Measurements from ENCODE around the gene CNGA1.

The CNGA1 gene

DNA sequence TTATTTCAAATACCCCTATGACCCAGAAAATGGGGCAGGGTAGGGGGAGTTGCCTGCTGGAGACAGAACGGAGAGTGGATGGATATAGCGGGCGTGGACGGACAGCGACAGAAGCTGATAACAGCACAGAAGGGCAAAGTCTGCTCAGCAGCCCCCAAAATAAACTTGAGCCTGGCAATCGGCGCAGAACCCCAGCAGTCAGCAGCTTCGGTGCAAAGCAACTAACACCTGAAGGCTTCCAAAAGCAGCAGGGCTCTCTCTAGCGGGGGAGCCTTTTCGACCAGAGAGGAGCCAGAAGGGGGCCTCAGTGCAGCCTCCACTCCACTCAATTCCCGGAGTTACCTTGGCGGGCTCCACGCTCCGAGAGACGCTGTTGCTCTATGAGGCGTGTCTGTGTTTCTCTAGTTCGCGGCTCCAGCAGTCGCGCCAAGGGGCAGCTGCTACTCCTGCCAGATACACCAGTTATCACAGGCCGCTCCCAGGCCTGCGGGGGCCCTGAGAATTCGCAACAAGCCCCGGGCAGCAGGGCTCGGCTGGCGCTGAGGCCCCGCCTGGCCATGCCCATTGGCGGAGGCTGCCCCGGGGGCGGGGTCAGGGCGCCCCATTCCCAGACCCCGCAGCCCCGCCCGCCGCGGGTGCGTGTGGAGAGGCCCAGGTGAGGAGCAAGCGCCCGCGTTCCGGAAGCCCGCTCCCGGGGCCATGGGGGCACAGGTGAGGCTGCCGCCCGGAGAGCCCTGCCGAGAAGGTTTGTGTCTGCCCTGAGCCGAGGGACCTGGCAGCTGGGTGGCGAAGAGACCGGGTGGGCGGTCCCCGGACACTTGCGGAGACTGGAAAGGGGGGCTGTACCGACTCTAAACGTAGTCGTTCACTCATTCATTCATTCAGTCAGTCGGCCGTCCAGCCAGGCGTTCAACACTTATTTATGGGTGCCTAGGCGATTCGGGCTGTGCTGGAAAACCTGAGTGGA, at the start of gene CNGA1, which contains the start of gene NIPAL1:
Gene CNGA1, minus strand, starts transcription at position 541 of the 967 bp plus-strand sequence. CDS start 63,992 bp downstream, outside the sequence.
Gene NIPAL1, plus strand, starts transcription at position 632 of the 967 bp plus-strand sequence. Its CDS starts 68 bp downstream, at position 700.
- H3K9me3 Mint-ChIP-seq = no peaks in the 10 kb centered on the region
- H3K27ac Mint-ChIP-seq = no peak within 1 kb of the TSS
- ATAC-seq (ENCODE audit: low read depth) (peak; percentile 86), DNase-seq (ENCODE audit: low spot score in 2 of 2) (peak; percentile 25 to 60)
- peak within 1 kb of the TSS; percentile 82 for H3K4me3 Mint-ChIP-seq
- H3K36me3 Mint-ChIP-seq = no peaks in the 10 kb centered on the region
- H3K4me1 Mint-ChIP-seq = peaks cover 12% of the 10 kb centered on the region
- H3K27me3 Mint-ChIP-seq = peaks cover 13% of the 10 kb centered on the region

DNA sequence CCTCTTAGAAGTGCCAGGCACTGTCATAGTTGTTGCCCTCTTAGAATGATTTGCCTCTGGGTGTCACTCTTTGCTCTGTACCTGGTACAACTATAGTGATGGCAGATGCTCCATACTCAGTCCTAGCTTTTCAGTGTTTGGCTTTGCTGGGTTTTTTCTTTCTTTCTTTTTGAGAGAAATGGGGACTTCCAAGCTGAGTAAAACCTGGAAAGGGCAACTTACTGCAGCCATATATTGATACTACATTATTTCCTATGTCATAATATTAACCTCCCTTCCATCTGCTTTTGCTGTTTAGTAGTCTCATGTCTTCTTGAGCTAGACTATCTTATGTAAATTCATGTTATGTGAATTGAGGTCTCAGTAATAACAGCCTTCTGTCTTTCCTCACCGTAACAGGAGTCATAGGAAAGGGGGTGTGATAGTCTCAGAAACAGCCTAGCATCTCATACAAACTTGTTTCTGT, 49.1 kb upstream of the CNGA1 start:
- H3K27me3 Mint-ChIP-seq = peaks cover 1% of the 10 kb centered on the region
- H3K36me3 Mint-ChIP-seq = peaks cover 3% of the 10 kb centered on the region
- ATAC-seq (ENCODE audit: low read depth) (no peak), DNase-seq (ENCODE audit: low spot score in 2 of 2) (no peak)
- no peaks in the 10 kb centered on the region for H3K4me1 Mint-ChIP-seq
- H3K4me3 Mint-ChIP-seq = no peak overlapping the region
- no peak overlapping the region for H3K27ac Mint-ChIP-seq
- peaks cover 3% of the 10 kb centered on the region for H3K9me3 Mint-ChIP-seq

DNA sequence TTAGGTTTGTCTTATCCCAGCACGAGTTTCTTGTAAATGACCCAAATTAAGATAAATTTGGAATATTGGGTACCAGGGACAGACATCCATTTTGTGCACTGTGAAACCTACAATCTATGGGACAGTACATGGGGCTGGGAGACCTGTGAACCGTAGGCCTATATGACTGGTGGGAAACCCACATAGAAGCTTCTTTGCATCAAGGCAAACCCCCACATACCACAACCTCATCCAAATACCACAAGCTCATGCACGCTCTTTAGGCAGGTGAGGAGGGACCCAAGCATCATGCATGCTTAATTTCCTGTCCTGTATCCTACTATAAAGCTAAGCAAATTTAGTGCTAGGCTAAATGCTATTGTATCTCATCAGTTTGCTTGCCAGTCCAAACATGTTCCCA, 47.9 kb upstream of the CNGA1 start:
- H3K36me3 Mint-ChIP-seq = peaks cover 3% of the 10 kb centered on the region
- no peak for DNase-seq (ENCODE audit: low spot score in 2 of 2)
- H3K9me3 Mint-ChIP-seq = peaks cover 4% of the 10 kb centered on the region
- peaks cover 9% of the 10 kb centered on the region for H3K27me3 Mint-ChIP-seq
- no peak overlapping the region for H3K4me3 Mint-ChIP-seq
- peak; percentile 14 for ATAC-seq (ENCODE audit: low read depth)
- no peak overlapping the region for H3K27ac Mint-ChIP-seq
- no peaks in the 10 kb centered on the region for H3K4me1 Mint-ChIP-seq

DNA sequence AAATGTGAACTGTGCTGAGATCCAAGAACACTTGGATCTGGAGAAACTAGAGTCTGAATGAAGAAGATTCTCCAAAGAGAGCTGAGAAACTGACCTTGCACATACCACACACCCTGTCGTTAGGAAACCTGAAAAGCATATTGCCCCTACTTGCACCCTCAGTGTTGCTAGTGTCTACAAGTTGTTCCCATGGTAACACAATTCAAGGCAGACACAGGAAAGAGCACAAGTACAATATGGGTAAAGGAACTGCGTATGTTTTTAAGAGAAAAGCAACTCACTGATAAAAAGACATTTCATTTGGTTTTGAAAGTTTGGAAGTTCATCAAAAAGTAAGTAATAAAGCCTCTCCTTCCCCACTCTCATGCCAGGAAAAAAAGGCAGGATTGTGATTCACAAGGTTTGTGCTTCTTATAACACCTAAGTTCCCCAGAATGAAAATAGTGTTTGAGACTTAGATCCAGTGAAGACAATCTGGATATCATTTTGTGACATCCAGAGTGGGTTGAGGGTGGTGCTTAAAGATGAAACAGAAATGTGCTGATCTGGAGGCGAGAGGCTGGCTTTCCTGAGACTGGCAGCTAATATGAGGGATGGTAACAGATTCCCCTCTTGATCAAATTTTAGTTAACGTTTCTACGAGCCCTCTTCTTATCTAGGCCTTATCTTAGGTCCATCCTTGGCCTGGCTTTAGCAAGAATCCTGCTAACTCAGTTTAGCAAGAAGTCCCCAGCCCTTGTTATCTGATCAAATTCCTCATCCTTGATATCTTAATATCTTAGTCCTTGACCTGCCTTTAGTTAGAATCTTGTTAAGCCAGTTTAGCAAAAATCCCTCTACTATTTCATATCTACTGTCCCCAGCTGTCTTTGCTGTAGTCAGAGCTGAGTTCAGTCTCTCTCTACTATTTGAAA, 42.4 kb upstream of the CNGA1 start:
- Mint-ChIP-seq H3K27ac (no peak overlapping the region), H3K27me3 (peaks cover 17% of the 10 kb centered on the region), H3K4me3 (no peak overlapping the region), H3K9me3 (peaks cover 4% of the 10 kb centered on the region), H3K36me3 (peaks cover 4% of the 10 kb centered on the region), H3K4me1 (no peaks in the 10 kb centered on the region)
- ATAC-seq (ENCODE audit: low read depth) (no peak), DNase-seq (ENCODE audit: low spot score in 2 of 2) (no peak)

DNA sequence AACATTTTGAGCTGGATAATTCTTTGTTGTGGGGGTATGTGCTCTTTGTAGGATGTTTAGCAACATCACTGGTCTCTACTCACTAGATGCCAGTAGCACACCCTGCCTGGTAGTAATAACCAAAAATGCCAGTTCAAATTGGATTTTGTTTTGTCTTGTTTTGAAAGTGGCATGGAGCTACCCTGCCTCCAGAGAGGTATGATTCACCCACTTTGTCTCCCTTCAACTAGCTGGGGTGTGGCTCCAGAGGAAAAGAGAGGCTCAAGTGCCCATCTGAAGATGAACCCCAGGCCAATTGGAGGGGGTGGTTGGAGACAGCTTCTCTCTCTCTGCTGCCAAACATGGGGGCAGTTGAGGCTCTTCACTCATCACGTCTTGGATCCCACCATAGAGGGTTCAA, 34.6 kb upstream of the CNGA1 start:
- Mint-ChIP-seq H3K27me3 (peaks cover 12% of the 10 kb centered on the region), H3K27ac (no peak overlapping the region), H3K4me1 (peaks cover 23% of the 10 kb centered on the region), H3K4me3 (no peak overlapping the region), H3K9me3 (no peaks in the 10 kb centered on the region), H3K36me3 (no peaks in the 10 kb centered on the region)
- DNase-seq (ENCODE audit: low spot score in 2 of 2) = no peak
- ATAC-seq (ENCODE audit: low read depth) = no peak

DNA sequence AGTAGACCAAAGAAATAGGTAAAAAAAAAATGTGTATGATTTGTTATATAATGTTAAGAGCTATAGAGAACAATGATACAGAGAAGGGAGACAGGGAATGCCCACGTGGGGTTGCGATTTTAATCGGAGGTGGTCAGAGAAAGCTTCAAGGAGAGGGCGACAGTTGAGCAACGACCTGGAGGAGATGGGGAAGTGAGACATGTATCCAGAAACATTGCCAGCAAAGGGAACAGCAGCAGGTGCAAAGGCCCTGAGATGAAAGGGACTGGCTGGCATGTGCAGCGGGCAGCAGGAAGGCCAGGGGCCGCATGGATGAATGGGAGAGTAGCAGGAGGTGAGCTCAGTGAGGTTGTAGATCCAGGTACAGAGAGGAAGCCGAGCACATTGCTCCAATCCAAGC, 33.0 kb upstream of the CNGA1 start:
- Mint-ChIP-seq H3K9me3 (no peaks in the 10 kb centered on the region), H3K27me3 (peaks cover 14% of the 10 kb centered on the region), H3K4me3 (no peak overlapping the region), H3K27ac (no peak overlapping the region), H3K36me3 (no peaks in the 10 kb centered on the region), H3K4me1 (peaks cover 27% of the 10 kb centered on the region)
- no peak for DNase-seq (ENCODE audit: low spot score in 2 of 2)
- no peak for ATAC-seq (ENCODE audit: low read depth)

DNA sequence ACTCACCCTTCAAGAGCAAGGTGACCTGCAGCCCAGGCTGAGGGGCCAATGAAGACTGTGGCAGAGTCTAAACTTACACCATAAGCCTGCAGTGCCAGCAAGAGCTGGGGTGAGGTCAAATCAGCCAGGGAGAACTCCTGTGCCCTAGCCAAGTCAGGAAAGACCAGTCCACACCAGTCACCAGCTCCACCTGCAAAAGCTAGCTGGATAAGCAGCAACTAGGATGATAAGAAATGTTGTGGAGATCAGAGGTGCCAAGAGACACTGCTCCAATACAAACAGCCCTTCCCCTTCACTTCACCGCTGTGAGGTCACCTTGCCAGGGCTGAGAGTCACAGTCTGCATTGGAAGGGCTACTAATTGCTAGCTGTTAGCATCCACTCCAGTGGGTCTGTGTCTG, 31.4 kb upstream of the CNGA1 start:
- Mint-ChIP-seq H3K27ac (no peak overlapping the region), H3K4me3 (peak overlapping the region; percentile 32), H3K36me3 (no peaks in the 10 kb centered on the region), H3K9me3 (no peaks in the 10 kb centered on the region), H3K4me1 (peaks cover 32% of the 10 kb centered on the region), H3K27me3 (peaks cover 19% of the 10 kb centered on the region)
- peak; percentile 35 for ATAC-seq (ENCODE audit: low read depth)
- peak in 1 of 2 donors; percentile 34 for DNase-seq (ENCODE audit: low spot score in 2 of 2)

DNA sequence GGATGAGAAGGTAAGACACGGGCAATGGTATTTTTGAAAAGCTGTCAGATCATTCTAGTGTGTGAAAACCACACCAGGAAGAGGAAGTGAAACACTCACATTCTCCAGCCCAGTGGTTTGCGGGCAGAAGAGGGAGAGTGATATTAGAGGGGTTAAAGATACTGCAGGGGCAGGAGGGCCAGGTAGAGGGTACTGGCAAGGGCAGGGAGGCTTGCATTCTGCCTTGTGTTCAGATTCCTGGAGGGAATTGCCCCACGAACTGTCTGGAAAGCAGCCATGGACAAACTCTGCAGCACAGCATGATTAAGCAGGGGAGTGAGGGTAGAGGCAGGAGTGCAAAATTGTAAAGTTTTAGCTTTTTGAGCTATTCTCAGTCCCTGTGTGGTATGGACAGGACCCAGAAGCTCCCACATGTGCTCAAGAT, 31.0 kb upstream of the CNGA1 start:
- Mint-ChIP-seq H3K27me3 (peaks cover 21% of the 10 kb centered on the region), H3K36me3 (no peaks in the 10 kb centered on the region), H3K4me3 (peak overlapping the region; percentile 39), H3K27ac (no peak overlapping the region), H3K9me3 (no peaks in the 10 kb centered on the region), H3K4me1 (peaks cover 35% of the 10 kb centered on the region)
- ATAC-seq (ENCODE audit: low read depth) = peak; percentile 96
- DNase-seq (ENCODE audit: low spot score in 2 of 2) = peak; percentile 52 to 65

DNA sequence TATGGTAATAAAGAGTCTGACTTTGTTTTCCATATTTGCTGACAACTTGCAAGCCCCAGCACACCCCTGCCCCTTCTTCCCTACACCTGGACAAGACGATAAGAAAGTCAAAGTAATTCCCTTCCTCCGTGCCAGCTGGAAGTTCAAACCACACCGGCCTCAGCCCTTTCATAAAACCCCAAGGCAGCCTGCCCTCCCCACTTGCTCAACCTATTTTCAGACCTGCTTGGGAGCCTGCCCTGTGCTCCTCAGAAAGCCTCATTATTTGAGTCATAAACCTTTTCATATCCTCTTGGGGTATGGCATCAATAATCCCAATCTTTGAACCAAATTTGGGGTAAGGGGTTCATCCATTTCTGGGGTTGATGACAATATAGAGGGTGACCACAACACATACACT, 29.6 kb upstream of the CNGA1 start:
- no peak overlapping the region for H3K27ac Mint-ChIP-seq

DNA sequence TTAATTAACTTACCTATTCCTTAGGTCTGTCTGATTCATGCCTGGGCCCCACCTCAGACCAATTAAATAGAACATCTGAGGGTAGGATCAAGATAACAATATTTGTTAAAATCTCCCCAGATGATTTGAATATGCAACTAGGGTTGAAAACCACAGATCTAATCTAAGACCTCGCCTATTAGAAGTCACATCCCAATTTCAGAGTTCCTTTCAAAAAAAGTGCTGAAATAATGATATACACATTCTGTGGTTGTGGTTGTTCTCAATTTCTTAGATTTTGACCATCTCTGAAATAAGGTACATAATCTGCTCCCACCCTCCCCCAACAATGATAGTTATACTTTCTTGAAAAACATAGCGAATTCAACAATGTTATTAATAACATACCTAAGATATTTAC, 27.8 kb upstream of the CNGA1 start:
- no peak overlapping the region for H3K27ac Mint-ChIP-seq
- ATAC-seq (ENCODE audit: low read depth) (no peak), DNase-seq (ENCODE audit: low spot score in 2 of 2) (no peak)
- no peaks in the 10 kb centered on the region for H3K36me3 Mint-ChIP-seq
- no peaks in the 10 kb centered on the region for H3K9me3 Mint-ChIP-seq
- peaks cover 37% of the 10 kb centered on the region for H3K4me1 Mint-ChIP-seq
- H3K4me3 Mint-ChIP-seq = no peak overlapping the region
- H3K27me3 Mint-ChIP-seq = peaks cover 13% of the 10 kb centered on the region

More for the DNA sequence above, 29.6 kb upstream of the CNGA1 start:
- peaks cover 24% of the 10 kb centered on the region for H3K27me3 Mint-ChIP-seq
- peaks cover 39% of the 10 kb centered on the region for H3K4me1 Mint-ChIP-seq
- no peak for ATAC-seq (ENCODE audit: low read depth)
- no peak for DNase-seq (ENCODE audit: low spot score in 2 of 2)
- H3K36me3 Mint-ChIP-seq = no peaks in the 10 kb centered on the region
- H3K4me3 Mint-ChIP-seq = no peak overlapping the region
- H3K9me3 Mint-ChIP-seq = no peaks in the 10 kb centered on the region

DNA sequence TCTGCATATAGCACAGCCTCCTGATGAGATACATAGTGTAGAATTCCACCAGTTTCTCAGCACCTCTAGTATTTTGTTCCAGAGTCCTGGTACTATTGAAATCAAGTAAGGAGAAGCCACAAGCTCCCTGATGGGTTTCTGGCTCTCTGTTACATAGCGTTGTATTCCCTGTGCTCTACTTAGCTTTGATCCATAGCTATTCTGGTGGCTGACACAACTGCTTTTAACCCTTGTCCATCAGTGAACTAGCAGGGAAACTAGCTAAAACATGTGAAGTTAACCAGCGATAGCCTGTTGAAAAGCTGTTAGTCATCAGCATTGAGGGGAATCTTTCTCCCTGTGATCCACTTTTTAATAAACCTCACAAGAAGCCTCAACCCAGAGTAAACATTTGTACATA, 27.0 kb upstream of the CNGA1 start:
- no peak overlapping the region for H3K27ac Mint-ChIP-seq
- ATAC-seq (ENCODE audit: low read depth) (no peak), DNase-seq (ENCODE audit: low spot score in 2 of 2) (no peak)
- no peak overlapping the region for H3K4me3 Mint-ChIP-seq
- no peaks in the 10 kb centered on the region for H3K36me3 Mint-ChIP-seq
- no peaks in the 10 kb centered on the region for H3K9me3 Mint-ChIP-seq
- peaks cover 35% of the 10 kb centered on the region for H3K4me1 Mint-ChIP-seq
- peaks cover 12% of the 10 kb centered on the region for H3K27me3 Mint-ChIP-seq

DNA sequence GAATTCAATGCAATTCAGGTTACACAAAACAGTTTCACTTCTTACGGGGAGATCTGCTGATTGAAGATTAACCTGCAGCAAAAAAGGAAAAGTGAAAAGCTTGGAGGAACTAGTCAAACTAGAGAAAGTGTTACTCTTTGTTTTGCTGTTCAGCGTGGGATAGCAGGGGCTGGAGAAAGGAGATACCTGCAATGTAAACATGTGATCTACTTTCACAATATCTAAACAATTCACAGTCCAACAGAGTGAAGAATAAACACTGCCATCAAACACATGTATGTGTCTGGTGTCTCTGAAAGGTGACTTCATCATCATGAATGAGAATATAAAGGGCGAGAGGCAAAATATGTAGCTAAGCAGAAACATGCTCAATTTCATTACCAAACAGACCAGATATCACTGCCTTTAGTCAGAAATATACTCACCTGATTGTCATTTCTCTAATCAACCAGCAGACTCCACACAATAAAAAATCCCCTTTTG, 26.5 kb upstream of the CNGA1 start:
- Mint-ChIP-seq H3K4me3 (no peak overlapping the region), H3K27ac (no peak overlapping the region), H3K27me3 (peaks cover 12% of the 10 kb centered on the region), H3K36me3 (no peaks in the 10 kb centered on the region), H3K9me3 (no peaks in the 10 kb centered on the region), H3K4me1 (peaks cover 31% of the 10 kb centered on the region)
- ATAC-seq (ENCODE audit: low read depth) (no peak), DNase-seq (ENCODE audit: low spot score in 2 of 2) (no peak)

DNA sequence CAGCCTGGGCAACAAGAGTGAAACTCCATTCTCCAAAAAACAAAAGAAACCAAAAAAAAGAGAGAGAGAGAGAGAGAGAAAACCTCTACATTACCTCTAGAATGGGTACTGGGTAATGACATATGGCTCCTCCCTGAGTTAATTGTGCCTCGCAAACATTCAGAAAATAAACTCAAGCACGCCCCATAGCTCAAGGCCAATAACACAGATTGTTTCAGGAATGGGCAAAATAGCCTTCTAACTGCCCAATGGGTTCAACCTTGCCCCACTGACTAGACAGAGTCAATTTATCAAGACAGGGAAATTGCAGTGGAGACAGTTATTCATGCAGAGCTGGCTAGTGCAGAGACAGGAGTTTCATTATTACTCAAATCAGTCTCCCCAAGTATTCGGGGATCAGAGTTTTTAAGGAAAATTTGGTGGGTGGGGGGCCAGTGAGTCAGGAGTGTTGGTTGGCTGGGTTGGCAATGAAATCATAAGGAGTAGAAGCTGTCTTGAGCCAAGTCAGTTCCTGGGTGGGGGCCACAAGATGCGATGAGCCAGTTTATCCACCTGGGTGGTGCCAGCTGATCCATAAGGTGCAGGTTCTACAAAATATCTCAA, 25.2 kb upstream of the CNGA1 start:
- no peaks in the 10 kb centered on the region for H3K36me3 Mint-ChIP-seq
- DNase-seq (ENCODE audit: low spot score in 2 of 2) (no peak), ATAC-seq (ENCODE audit: low read depth) (no peak)
- no peaks in the 10 kb centered on the region for H3K9me3 Mint-ChIP-seq
- no peak overlapping the region for H3K4me3 Mint-ChIP-seq
- peaks cover 23% of the 10 kb centered on the region for H3K4me1 Mint-ChIP-seq
- no peak overlapping the region for H3K27ac Mint-ChIP-seq
- peaks cover 12% of the 10 kb centered on the region for H3K27me3 Mint-ChIP-seq
